Trophoblast cell (in vitro differentiated cells and primary cell): Measurements from ENCODE around the gene RPRD2.

Experiments
- DNase-seq, 2 donors: peaks; one replicate each; pipeline ENCODE4 v3.0.0-alpha.2; 2016
- H2AFZ ChIP-seq: 2 replicates; pipeline ENCODE4 v1.6.1; 2013; ENCODE audit warnings: low read length, moderate library complexity, mild to moderate bottlenecking; ENCODE audit not compliant: insufficient read depth, poor library complexity
- H2AK5ac ChIP-seq: 2 replicates; pipeline ENCODE4 v1.6.1; 2013; ENCODE audit warnings: mild to moderate bottlenecking, low read length
- H2BK120ac ChIP-seq: 2 replicates; pipeline ENCODE4 v1.6.1; 2013; ENCODE audit warnings: low read length, mild to moderate bottlenecking, moderate library complexity; ENCODE audit not compliant: insufficient read depth, poor library complexity
- H2BK12ac ChIP-seq: 2 replicates; pipeline ENCODE4 v1.6.1; 2013; ENCODE audit warnings: mild to moderate bottlenecking, low read length, moderate library complexity
- H2BK5ac ChIP-seq: 2 replicates; pipeline ENCODE4 v1.6.1; 2013; ENCODE audit warnings: low read length, low read depth, moderate library complexity, mild to moderate bottlenecking; ENCODE audit not compliant: poor library complexity
- H3K14ac ChIP-seq: 2 replicates; pipeline ENCODE4 v1.6.1; 2013; ENCODE audit warnings: mild to moderate bottlenecking, low read length
- H3K18ac ChIP-seq: 2 replicates; pipeline ENCODE4 v1.6.1; 2013; ENCODE audit warnings: mild to moderate bottlenecking, low read length
- H3K23ac ChIP-seq: 2 replicates; pipeline ENCODE4 v1.6.1; 2013; ENCODE audit warnings: low read length
- H3K27ac ChIP-seq: 2 replicates; pipeline ENCODE4 v1.5.1; 2013; ENCODE audit warnings: low read depth, mild to moderate bottlenecking, inconsistent platforms, low read length, moderate library complexity
- H3K27me3 ChIP-seq: 2 replicates; pipeline ENCODE4 v1.6.1; 2013; ENCODE audit warnings: inconsistent platforms, mild to moderate bottlenecking, low read length, moderate library complexity; ENCODE audit not compliant: insufficient read depth
- H3K36me3 ChIP-seq, 2 experiments: 1 replicate in 1 of 2; 2 replicates in 1 of 2; pipeline ENCODE4 v1.6.1; 2013; ENCODE audit warnings: low read length in 2 of 2, mild to moderate bottlenecking in 2 of 2, moderate library complexity in 1 of 2; ENCODE audit not compliant: insufficient read depth in 2 of 2, control insufficient read depth in 1 of 2
- H3K4ac ChIP-seq: 2 replicates; pipeline ENCODE4 v1.6.1; 2013; ENCODE audit warnings: low read depth, mild to moderate bottlenecking, low read length, moderate library complexity
- H3K4me1 ChIP-seq, 2 experiments: 1 replicate in 1 of 2; 2 replicates in 1 of 2; pipeline ENCODE4 v1.6.1; 2013; ENCODE audit warnings: low read length in 2 of 2, mild to moderate bottlenecking in 2 of 2, moderate library complexity in 1 of 2; ENCODE audit not compliant: insufficient read depth in 2 of 2, control insufficient read depth in 1 of 2
- H3K4me2 ChIP-seq: 2 replicates; pipeline ENCODE4 v1.6.1; 2013; ENCODE audit warnings: inconsistent platforms, mild to moderate bottlenecking, low read length, moderate library complexity
- H3K4me3 ChIP-seq: 2 replicates; pipeline ENCODE4 v1.5.1; 2013; ENCODE audit warnings: mild to moderate bottlenecking, low read depth, low read length, inconsistent platforms
- H3K79me1 ChIP-seq: one replicate; pipeline ENCODE4 v1.6.1; 2013; ENCODE audit warnings: low read length
- H3K79me2 ChIP-seq: 2 replicates; pipeline ENCODE4 v1.6.1; 2013; ENCODE audit warnings: low read length, mild to moderate bottlenecking; ENCODE audit not compliant: control insufficient read depth, insufficient read depth, poor library complexity
- H3K9ac ChIP-seq: 2 replicates; pipeline ENCODE4 v1.6.1; 2013; ENCODE audit warnings: mild to moderate bottlenecking, low read length
- H3K9me3 ChIP-seq: 2 replicates; pipeline ENCODE4 v1.6.1; 2013; ENCODE audit warnings: low read depth, mild to moderate bottlenecking, control low read depth, inconsistent platforms, low read length; ENCODE audit not compliant: insufficient read depth
- H4K12ac ChIP-seq: 2 replicates; pipeline ENCODE4 v1.6.1; 2013; ENCODE audit warnings: low read depth, mild to moderate bottlenecking, low read length, moderate library complexity
- H4K8ac ChIP-seq: 2 replicates; pipeline ENCODE4 v1.6.1; 2013; ENCODE audit warnings: low read depth, mild to moderate bottlenecking, low read length, moderate library complexity
- H4K91ac ChIP-seq: one replicate; pipeline ENCODE4 v1.6.1; 2013; ENCODE audit warnings: low read depth, mild to moderate bottlenecking, low read length, moderate library complexity
- WGBS: extraction: QIAGEN DNeasy Blood & Tissue Kit; methylation state at CpG from one replicate; pipeline ENCODE4 v1.1.7; 2013; ENCODE audit warnings: missing lambda C conversion rate; ENCODE audit not compliant: insufficient read length, insufficient coverage; ENCODE audit errors: extremely low coverage; 5-methylcytosine and 5-hydroxymethylcytosine counted together

RPRD2 gene

GRCh38 chr1:150505431-150505830 is 141.5 kb downstream of the RPRD2 start:
- no peak overlapping the region for H3K9ac ChIP-seq
- no peak overlapping the region for H2AK5ac ChIP-seq
- no peak overlapping the region for H2BK5ac ChIP-seq
- H4K12ac ChIP-seq: no peak overlapping the region
- WGBS: no CpG with 5 or more reads among the region's 6 CpGs
- H3K79me1 ChIP-seq: no peaks in the 10 kb centered on the region
- no peak overlapping the region for H3K4me3 ChIP-seq
- peaks cover 20 to 27% of the 10 kb centered on the region in 2 experiments for H3K36me3 ChIP-seq
- H3K4me2 ChIP-seq: no peak overlapping the region
- H4K8ac ChIP-seq: no peak overlapping the region
- no peak overlapping the region for H3K23ac ChIP-seq
- no peaks in the 10 kb centered on the region for H3K9me3 ChIP-seq
- no peak overlapping the region for H2AFZ ChIP-seq
- H4K91ac ChIP-seq: no peak overlapping the region
- H2BK12ac ChIP-seq: no peak overlapping the region
- H3K27ac ChIP-seq: no peak overlapping the region
- peaks cover 8 to 10% of the 10 kb centered on the region in 2 experiments for H3K4me1 ChIP-seq
- H3K14ac ChIP-seq: no peak overlapping the region
- H2BK120ac ChIP-seq: no peak overlapping the region
- H3K18ac ChIP-seq: no peak overlapping the region
- no peaks in the 10 kb centered on the region for H3K27me3 ChIP-seq
- no peak for DNase-seq
- no peak overlapping the region for H3K4ac ChIP-seq
- no peaks in the 10 kb centered on the region for H3K79me2 ChIP-seq

GRCh38 chr1:150507912-150508864 is 144.2 kb downstream of the RPRD2 start, which contains the start of gene ECM1:
Gene ECM1 (plus strand): TSS chr1:150508109. CDS start chr1:150508210, 101 bp downstream.
- Histone ChIP-seq H3K4me2 (no peak within 1 kb of the TSS), H2BK12ac (no peak within 1 kb of the TSS), H3K9me3 (no peaks in the 10 kb centered on the region), H3K9ac (peak within 1 kb of the TSS; percentile 14), H3K18ac (no peak within 1 kb of the TSS), H2AFZ (no peak within 1 kb of the TSS), H3K14ac (peak within 1 kb of the TSS; percentile 0), H4K8ac (no peak within 1 kb of the TSS), H2BK120ac (no peak within 1 kb of the TSS), H3K4me3 (no peak within 1 kb of the TSS), H3K4me1 (peaks cover 8 to 10% of the 10 kb centered on the region in 2 experiments), H4K91ac (no peak within 1 kb of the TSS), H2AK5ac (no peak within 1 kb of the TSS), H3K4ac (no peak within 1 kb of the TSS), H2BK5ac (peak within 1 kb of the TSS; percentile 7), H4K12ac (no peak within 1 kb of the TSS), H3K36me3 (peaks cover 24 to 30% of the 10 kb centered on the region in 2 experiments), H3K79me2 (no peaks in the 10 kb centered on the region), H3K27ac (peak within 1 kb of the TSS; percentile 16), H3K27me3 (no peaks in the 10 kb centered on the region), H3K79me1 (no peaks in the 10 kb centered on the region), H3K23ac (no peak within 1 kb of the TSS)
- DNase-seq: peak; percentile 32 to 75
- WGBS: no CpG with 5 or more reads among the region's 7 CpGs

GRCh38 chr1:150508982-150509381 is 145.0 kb downstream of the RPRD2 start:
- no peak overlapping the region for H3K18ac ChIP-seq
- no peaks in the 10 kb centered on the region for H3K79me2 ChIP-seq
- no CpG with 5 or more reads among the region's 4 CpGs for WGBS

GRCh38 chr1:150511551-150511950 is 147.6 kb downstream of the RPRD2 start:
- Histone ChIP-seq H3K27me3 (no peaks in the 10 kb centered on the region), H3K14ac (no peak overlapping the region), H3K79me2 (peaks cover 6% of the 10 kb centered on the region), H2BK12ac (no peak overlapping the region), H3K4me1 (peaks cover 11 to 15% of the 10 kb centered on the region in 2 experiments), H2BK5ac (no peak overlapping the region), H3K27ac (no peak overlapping the region), H3K4me2 (no peak overlapping the region), H3K23ac (no peak overlapping the region), H3K36me3 (peaks cover 8 to 12% of the 10 kb centered on the region in 2 experiments), H2BK120ac (no peak overlapping the region), H3K18ac (no peak overlapping the region), H3K4ac (no peak overlapping the region), H4K91ac (no peak overlapping the region), H4K12ac (no peak overlapping the region), H2AK5ac (no peak overlapping the region), H3K9ac (no peak overlapping the region), H2AFZ (no peak overlapping the region), H3K9me3 (no peaks in the 10 kb centered on the region), H3K79me1 (peaks cover 6% of the 10 kb centered on the region), H3K4me3 (no peak overlapping the region), H4K8ac (no peak overlapping the region)
- no peak for DNase-seq
- WGBS: no CpG with 5 or more reads among the region's 12 CpGs

More at GRCh38 chr1:150508982-150509381, 145.0 kb downstream of the RPRD2 start:
- H3K79me1 ChIP-seq: no peaks in the 10 kb centered on the region
- no peak overlapping the region for H3K4ac ChIP-seq
- no peak for DNase-seq
- H2BK5ac ChIP-seq: no peak overlapping the region
- H3K9me3 ChIP-seq: no peaks in the 10 kb centered on the region
- H3K4me3 ChIP-seq: no peak overlapping the region
- no peaks in the 10 kb centered on the region for H3K27me3 ChIP-seq
- no peak overlapping the region for H2BK12ac ChIP-seq
- H3K23ac ChIP-seq: no peak overlapping the region
- H4K91ac ChIP-seq: no peak overlapping the region
- peaks cover 8 to 10% of the 10 kb centered on the region in 2 experiments for H3K4me1 ChIP-seq
- peaks cover 24 to 30% of the 10 kb centered on the region in 2 experiments for H3K36me3 ChIP-seq
- no peak overlapping the region for H3K9ac ChIP-seq
- no peak overlapping the region for H3K27ac ChIP-seq
- no peak overlapping the region for H4K8ac ChIP-seq
- H3K4me2 ChIP-seq: no peak overlapping the region
- H3K14ac ChIP-seq: no peak overlapping the region
- H2BK120ac ChIP-seq: no peak overlapping the region
- H2AK5ac ChIP-seq: no peak overlapping the region
- H4K12ac ChIP-seq: no peak overlapping the region
- no peak overlapping the region for H2AFZ ChIP-seq
